ENCODE results near the gene SBNO2. TPM values are rescaled to one million over a fixed set of nuclear protein-coding genes. Genes with fewer than 3 reads are reported as not detected.

Gene SBNO2
- total and polyA plus RNA-seq, 2 donors (not counting 1 experiment from before 2014, with no cell fraction given) = 42.8 to 83.3 TPM

DNA sequence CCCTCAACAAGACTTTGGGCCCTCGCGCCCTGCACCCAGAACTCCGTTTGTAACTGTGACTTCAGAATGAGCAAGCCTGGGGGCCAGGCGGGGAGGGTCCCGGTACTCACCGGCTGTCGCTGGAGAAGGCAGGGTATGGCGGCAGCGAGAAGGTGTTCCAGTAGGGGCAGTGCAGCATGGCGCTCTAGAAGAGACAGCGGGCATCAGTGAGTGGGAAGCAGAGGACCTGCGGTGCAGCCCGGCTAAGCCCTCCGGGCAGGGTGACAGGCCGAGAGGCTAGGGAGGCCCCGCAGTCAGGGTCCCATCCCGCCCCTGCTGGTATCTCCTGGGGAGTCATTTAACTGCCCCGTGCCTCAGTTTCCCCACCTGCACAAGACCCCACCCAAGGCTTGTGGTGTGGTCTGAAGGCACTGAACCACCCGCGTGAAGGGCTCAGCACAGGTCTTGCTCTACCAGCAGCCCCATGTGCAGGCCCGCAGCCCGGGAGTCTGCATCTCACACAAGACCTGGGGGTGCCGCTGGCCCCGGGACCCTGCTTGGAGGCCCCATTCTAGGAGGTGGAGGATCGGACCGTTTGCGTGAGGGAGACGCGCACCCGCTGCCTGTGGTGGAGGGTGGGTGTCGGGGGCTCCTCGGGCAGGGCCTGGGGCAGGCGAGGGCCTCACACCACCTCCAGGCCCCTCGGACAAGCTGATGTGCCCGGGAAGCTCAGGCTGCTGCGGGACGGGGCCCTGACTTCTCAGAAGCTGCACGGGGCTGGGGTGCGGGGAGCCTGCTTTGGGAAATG, 24.6 kb downstream of the SBNO2 start:
- Histone ChIP-seq H3K27me3 (replicated peaks in 1 of 4; ENCODE audit: control extremely low read depth in 1 of 4, control insufficient read depth in 3 of 4, insufficient read depth in 4 of 4, low read length in 3 of 4) (no peaks in the 10 kb centered on the region), H2AFZ (ENCODE audit: insufficient read depth, low read depth, low read length, poor library complexity, severe bottlenecking) (no peak overlapping the region), H3K4me1 (ENCODE audit: control insufficient read depth in 2 of 2, insufficient read depth in 2 of 2, low read length in 2 of 2) (no peaks in the 10 kb centered on the region), H3K36me3 (replicated peaks in 1 of 2; ENCODE audit: control extremely low read depth in 1 of 2, control insufficient read depth in 1 of 2, extremely low read depth in 1 of 2, insufficient read depth in 2 of 2, low read length in 1 of 2) (peaks cover 0 to 33% of the 10 kb centered on the region in 2 experiments), H3K79me2 (ENCODE audit: control insufficient read depth, insufficient read depth, low read length) (peaks cover 17% of the 10 kb centered on the region), H3K9ac (ENCODE audit: low read length) (no peak overlapping the region), H3K27ac (ENCODE audit: low read length in 2 of 2) (no peak overlapping the region), H3K4me2 (replicated peaks; ENCODE audit: low read depth, low read length, poor library complexity, severe bottlenecking) (no peak overlapping the region), H3K4me3 (ENCODE audit: control extremely low read depth in 1 of 5, extremely low read depth in 1 of 5, insufficient read depth in 1 of 5, low read depth in 2 of 5, low read length in 4 of 5) (no peak overlapping the region), H4K20me1 (ENCODE audit: control insufficient read depth, insufficient read depth, low read length, poor library complexity, severe bottlenecking) (peaks cover 39% of the 10 kb centered on the region), H3K9me3 (ENCODE audit: control extremely low read depth in 1 of 3, control insufficient read depth in 2 of 3, insufficient read depth in 1 of 3, low read length in 2 of 3) (no peaks in the 10 kb centered on the region)
- Mint-ChIP-seq H3K27me3 (no peaks in the 10 kb centered on the region), H3K27ac (no peak overlapping the region), H3K4me1 (no peaks in the 10 kb centered on the region), H3K4me3 (no peak overlapping the region), H3K9me3 (ENCODE audit: insufficient read depth) (no peaks in the 10 kb centered on the region)
- CTCF ChIA-PET = no interaction called here
- no peak for DNase-seq
- POLR2A ChIA-PET = no interaction called here
- WGBS (ENCODE audit: insufficient coverage) = 97% methylated on average over 33 of the region's 39 CpGs
- intact Hi-C loops (cut with micrococcal nuclease) = no loop called here
- no peak for ATAC-seq (ENCODE audit: low read depth)
- TF ChIP-seq, protein P1, sequence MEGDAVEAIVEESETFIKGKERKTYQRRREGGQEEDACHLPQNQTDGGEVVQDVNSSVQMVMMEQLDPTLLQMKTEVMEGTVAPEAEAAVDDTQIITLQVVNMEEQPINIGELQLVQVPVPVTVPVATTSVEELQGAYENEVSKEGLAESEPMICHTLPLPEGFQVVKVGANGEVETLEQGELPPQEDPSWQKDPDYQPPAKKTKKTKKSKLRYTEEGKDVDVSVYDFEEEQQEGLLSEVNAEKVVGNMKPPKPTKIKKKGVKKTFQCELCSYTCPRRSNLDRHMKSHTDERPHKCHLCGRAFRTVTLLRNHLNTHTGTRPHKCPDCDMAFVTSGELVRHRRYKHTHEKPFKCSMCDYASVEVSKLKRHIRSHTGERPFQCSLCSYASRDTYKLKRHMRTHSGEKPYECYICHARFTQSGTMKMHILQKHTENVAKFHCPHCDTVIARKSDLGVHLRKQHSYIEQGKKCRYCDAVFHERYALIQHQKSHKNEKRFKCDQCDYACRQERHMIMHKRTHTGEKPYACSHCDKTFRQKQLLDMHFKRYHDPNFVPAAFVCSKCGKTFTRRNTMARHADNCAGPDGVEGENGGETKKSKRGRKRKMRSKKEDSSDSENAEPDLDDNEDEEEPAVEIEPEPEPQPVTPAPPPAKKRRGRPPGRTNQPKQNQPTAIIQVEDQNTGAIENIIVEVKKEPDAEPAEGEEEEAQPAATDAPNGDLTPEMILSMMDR (IDR thresholded peaks at IDR 0.05) = no peak
- no peak for TF ChIP-seq EZH2 (IDR thresholded peaks at IDR 0.05; ENCODE audit: borderline replicate concordance, insufficient read depth, low read depth, low read length, poor library complexity, severe bottlenecking)

DNA sequence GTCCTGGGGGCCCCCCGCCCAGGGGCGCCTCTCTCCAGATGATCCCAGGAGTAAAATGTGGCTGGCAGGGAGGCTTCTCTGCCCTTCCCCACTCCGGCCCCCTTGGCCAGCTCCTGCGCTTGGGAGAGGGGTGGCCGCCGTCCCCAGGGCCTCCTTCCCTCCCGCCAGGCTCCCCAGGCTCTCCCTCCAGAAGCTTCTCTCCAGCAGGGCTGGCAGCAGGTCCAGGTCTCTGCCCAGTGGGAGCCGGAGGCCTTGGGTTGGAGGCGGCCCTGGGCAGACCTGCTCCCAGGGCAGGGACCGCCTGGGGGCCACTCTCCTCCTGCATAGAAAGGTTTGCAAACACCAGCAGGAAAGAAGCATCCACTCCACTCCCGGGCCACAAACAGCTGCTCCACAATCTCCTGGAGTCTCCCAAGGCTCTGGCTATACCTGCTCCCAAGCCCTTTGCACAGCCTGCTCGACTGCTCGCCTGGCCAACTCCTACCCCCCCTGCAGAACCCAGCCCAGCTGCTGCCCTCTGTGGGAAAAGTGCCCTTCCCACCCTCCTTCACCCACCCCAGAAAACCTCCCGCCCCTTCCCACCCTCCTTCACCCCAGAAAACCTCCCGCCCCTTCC, 26.0 kb downstream of the SBNO2 start:
- H4K20me1 ChIP-seq (ENCODE audit: control insufficient read depth, insufficient read depth, low read length, poor library complexity, severe bottlenecking) = peaks cover 31% of the 10 kb centered on the region
- Mint-ChIP-seq H3K9me3 (ENCODE audit: insufficient read depth) (no peaks in the 10 kb centered on the region), H3K4me1 (no peaks in the 10 kb centered on the region), H3K4me3 (no peak overlapping the region), H3K27me3 (no peaks in the 10 kb centered on the region), H3K27ac (no peak overlapping the region)
- no peak overlapping the region for H3K4me2 ChIP-seq (replicated peaks; ENCODE audit: low read depth, low read length, poor library complexity, severe bottlenecking)
- H3K79me2 ChIP-seq (ENCODE audit: control insufficient read depth, insufficient read depth, low read length) = peaks cover 11% of the 10 kb centered on the region
- H3K4me3 ChIP-seq (ENCODE audit: control extremely low read depth in 1 of 5, extremely low read depth in 1 of 5, insufficient read depth in 1 of 5, low read depth in 2 of 5, low read length in 4 of 5) = no peak overlapping the region
- no peak overlapping the region for H3K9ac ChIP-seq (ENCODE audit: low read length)
- WGBS (ENCODE audit: insufficient coverage) = 93% methylated on average over 12 of the region's 15 CpGs
- CTCF ChIA-PET = no interaction called here
- no peaks in the 10 kb centered on the region for H3K9me3 ChIP-seq (ENCODE audit: control extremely low read depth in 1 of 3, control insufficient read depth in 2 of 3, insufficient read depth in 1 of 3, low read length in 2 of 3)
- no peak overlapping the region for H3K27ac ChIP-seq (ENCODE audit: low read length in 2 of 2)
- no peak overlapping the region for H2AFZ ChIP-seq (ENCODE audit: insufficient read depth, low read depth, low read length, poor library complexity, severe bottlenecking)
- no peaks in the 10 kb centered on the region for H3K4me1 ChIP-seq (ENCODE audit: control insufficient read depth in 2 of 2, insufficient read depth in 2 of 2, low read length in 2 of 2)
- intact Hi-C loops (cut with micrococcal nuclease) = no loop called here
- no peaks in the 10 kb centered on the region for H3K27me3 ChIP-seq (replicated peaks in 1 of 4; ENCODE audit: control extremely low read depth in 1 of 4, control insufficient read depth in 3 of 4, insufficient read depth in 4 of 4, low read length in 3 of 4)
- no peak for TF ChIP-seq EZH2 (IDR thresholded peaks at IDR 0.05; ENCODE audit: borderline replicate concordance, insufficient read depth, low read depth, low read length, poor library complexity, severe bottlenecking)
- TF ChIP-seq, protein P1 (IDR thresholded peaks at IDR 0.05) = no peak
- ATAC-seq (ENCODE audit: low read depth) (no peak), DNase-seq (no peak)
- H3K36me3 ChIP-seq (replicated peaks in 1 of 2; ENCODE audit: control extremely low read depth in 1 of 2, control insufficient read depth in 1 of 2, extremely low read depth in 1 of 2, insufficient read depth in 2 of 2, low read length in 1 of 2) = peaks cover 0 to 37% of the 10 kb centered on the region in 2 experiments
- POLR2A ChIA-PET = no interaction called here
